Esophagus muscularis mucosa (tissue), 3 donors: Measurements from ENCODE around the gene TMTC2.

Experiments used
- CTCF ChIP-seq, 3 experiments: fragments of 200-600 bp in 2 of 3; fragments of 450-650 bp in 1 of 3; sonication (generic) in 2 of 3; IDR thresholded peaks; one replicate each; pipeline ENCODE4 v1.5.1; 2017 to 2019; ENCODE audit warnings: antibody characterized with exemption in 3 of 3, mild to moderate bottlenecking in 2 of 3, moderate library complexity in 1 of 3
- POLR2A ChIP-seq: fragments of 450-650 bp; IDR thresholded peaks from one replicate; pipeline ENCODE4 v1.6.1; 2017; ENCODE audit warnings: antibody characterized with exemption, moderate library complexity, mild to moderate bottlenecking, low read depth

- TF ChIP-seq CTCF (IDR thresholded peaks at IDR 0.05) (no peak), POLR2A (no peak)
Measured at GRCh38 chr12:83130178-83130577, 443.5 kb downstream of the TMTC2 start.
